Fibroblast of gingiva (primary cell): ENCODE data around the gene CDK2.
A peak's percentile ranks its signal among the peaks of the same experiment; 100 is the strongest.
"Not testable (repeated sequence)": the region's sequence is repeated elsewhere in the genome, so short reads cannot be mapped to it uniquely, and the experiment has no call there.

ENCODE experiments used
- DNase-seq: peaks from one replicate; pipeline ENCODE4 v3.0.0-alpha.2; 2011; ENCODE audit warnings: low read depth

The CDK2 gene

DNA sequence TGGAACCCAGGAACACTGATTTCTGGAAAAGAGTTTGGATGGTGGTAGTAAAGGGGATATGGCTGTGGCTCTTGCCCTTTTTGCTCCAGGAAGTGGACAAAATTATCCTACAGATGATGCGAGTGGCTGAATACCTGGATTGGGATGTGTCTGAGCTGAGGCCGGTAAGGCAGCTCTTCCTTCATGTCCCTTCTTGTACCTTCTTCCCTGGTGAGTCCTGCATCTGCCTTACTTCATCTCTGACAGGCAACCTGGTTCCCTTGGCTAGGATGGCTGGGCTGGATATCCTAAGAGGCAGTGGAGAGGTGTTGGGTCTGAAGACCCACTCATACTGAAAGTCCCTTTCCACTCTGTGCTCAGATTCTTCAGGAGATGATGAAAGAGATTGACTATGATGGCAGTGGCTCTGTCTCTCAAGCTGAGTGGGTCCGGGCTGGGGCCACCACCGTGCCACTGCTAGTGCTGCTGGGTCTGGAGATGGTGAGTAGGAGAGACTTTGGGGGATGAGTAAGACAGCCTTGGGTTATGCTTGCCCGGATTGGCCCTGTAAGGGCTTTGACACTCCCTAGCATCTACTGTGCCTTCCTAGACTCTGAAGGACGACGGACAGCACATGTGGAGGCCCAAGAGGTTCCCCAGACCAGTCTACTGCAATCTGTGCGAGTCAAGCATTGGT is 27.7 kb upstream of the CDK2 start:
- DNase-seq = no peak

DNA sequence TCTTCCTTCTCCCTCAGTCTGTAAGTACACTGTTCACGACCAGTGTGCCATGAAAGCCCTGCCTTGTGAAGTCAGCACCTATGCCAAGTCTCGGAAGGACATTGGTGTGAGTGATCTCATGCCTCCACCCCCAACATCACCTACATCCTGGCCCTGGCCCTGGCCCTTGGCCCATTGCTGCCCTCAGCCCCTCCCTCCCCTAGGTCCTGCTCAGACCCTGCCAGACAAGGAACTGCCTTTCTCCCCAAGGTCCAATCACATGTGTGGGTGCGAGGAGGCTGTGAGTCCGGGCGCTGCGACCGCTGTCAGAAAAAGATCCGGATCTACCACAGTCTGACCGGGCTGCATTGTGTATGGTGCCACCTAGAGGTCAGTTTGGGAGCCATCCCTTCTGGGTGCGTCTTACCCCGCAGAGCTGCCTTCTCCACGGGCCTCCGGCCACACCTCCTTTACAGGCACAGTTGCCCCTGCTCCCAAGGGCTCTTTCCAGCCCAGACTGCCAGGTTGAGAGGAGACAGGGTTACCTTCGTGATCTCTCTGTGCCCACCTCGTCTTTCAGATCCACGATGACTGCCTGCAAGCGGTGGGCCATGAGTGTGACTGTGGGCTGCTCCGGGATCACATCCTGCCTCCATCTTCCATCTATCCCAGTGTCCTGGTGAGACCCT is 26.4 kb upstream of the CDK2 start:
- DNase-seq = peak; percentile 76

DNA sequence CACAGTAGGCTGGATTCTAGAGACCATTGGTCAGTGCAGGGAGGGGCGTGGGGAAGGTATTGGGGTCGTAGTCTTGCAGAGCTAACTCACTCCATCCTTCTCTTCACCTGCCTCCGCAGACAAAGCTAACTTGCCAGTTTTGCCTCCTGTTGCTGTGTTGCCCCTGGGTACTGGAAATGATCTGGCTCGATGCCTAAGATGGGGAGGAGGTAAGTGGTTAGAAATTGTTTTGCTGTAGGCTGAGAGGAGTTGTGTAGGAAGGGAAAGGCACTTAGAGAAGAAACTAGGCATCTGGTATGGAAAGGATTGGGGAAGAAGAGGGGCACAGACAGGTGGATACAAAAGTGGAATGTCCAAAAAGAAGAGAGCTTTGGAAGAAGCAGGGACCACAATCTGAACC is 24.6 kb upstream of the CDK2 start:
- DNase-seq = no peak

DNA sequence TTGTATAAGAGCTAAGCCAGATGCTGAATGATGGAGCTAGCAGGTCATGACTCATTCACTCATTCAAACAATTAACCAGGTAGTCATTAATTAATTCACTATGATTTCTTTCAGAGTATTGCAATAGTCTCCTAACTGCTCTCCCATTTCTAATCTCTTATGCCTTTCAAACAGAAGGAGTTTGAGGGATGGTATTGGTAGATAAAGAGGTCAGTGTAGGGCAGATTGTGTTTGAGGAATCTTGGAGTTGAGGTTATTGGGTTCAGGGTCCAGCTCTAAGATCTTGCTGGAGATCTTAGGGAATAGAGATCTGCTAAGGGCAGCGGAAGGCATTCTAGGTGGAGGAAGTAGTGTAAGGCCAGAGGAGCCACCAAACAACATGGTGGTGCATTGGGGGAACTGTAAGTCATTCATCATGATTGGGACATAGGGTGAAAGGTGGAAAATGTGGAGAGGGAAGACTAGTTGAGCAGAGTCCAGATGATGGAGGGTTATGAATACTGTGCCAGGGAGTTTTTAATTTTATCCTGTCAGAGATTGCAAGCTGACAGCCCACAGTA is 24.0 kb upstream of the CDK2 start:
- no peak for DNase-seq

DNA sequence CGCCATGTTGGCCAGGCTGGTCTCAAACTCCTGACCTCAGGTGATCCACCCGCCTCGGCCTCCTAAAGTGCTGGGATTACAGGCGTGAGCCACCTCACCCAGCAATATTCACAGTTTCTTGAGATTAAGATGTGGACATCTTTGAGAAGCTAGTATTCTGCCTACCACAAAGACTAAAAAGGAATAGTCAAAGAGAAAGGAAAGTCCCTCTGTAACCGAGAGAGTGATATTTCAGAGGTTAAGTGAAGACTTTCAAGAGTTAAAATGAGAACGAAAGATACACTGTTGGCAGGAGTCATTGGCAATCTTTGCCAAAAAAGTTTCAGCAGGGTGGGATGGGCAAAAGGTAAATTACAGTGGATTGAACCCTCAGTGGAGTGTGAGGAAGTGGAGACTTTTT is 20.1 kb upstream of the CDK2 start:
- no peak for DNase-seq

DNA sequence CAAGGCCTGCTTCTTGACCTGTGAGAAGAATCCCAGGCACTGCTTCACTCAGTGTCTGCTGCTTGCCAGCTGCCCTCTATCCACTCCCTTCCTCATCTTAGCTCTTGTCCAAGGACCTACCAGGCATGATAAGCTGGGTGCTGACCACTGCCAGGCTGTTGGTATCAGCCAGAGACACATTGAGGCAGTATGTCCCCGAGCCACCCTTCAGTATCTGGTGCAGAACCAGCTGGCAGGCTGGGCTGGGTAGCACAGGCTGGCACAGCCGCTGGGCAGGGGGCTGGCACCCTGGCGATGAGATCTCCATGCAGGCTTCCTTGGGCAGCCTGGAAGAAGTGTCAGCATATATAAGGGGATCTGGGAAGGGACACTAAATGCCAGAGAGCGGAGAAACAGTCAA is 11.3 kb upstream of the CDK2 start:
- DNase-seq = no peak

DNA sequence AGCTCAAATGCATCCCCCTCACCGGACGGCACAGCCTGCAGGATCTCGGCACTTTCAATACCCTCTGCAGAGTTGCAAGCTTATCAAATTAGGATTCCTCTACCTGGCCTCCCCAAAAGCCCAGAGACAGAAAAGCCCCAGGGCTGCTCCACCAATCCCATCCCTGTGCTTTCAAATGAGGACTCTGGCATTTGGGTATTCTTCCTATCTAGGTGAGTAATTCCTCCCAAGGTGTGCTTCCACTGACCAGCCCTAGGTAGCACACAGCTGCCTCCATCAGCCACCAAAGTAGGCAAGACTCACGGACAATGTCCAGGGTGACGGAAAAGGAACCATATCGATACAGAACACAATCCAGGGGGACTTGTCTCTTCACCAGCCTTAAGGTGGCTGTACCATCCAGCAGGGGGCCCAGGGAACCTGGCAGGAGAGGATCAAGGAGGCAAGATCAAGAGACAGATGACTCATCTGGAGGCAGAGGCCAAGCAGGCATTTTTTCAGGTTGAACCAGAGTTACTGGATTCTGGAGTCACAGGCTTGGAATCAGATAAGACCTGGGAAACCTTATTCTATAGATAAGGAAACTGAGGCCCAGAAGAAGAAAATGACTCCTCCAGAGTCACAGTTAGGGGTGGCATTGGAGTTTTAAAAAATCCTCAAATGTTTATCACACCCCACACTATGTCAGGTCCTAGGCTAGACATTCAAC is 10.7 kb upstream of the CDK2 start:
- no peak for DNase-seq

DNA sequence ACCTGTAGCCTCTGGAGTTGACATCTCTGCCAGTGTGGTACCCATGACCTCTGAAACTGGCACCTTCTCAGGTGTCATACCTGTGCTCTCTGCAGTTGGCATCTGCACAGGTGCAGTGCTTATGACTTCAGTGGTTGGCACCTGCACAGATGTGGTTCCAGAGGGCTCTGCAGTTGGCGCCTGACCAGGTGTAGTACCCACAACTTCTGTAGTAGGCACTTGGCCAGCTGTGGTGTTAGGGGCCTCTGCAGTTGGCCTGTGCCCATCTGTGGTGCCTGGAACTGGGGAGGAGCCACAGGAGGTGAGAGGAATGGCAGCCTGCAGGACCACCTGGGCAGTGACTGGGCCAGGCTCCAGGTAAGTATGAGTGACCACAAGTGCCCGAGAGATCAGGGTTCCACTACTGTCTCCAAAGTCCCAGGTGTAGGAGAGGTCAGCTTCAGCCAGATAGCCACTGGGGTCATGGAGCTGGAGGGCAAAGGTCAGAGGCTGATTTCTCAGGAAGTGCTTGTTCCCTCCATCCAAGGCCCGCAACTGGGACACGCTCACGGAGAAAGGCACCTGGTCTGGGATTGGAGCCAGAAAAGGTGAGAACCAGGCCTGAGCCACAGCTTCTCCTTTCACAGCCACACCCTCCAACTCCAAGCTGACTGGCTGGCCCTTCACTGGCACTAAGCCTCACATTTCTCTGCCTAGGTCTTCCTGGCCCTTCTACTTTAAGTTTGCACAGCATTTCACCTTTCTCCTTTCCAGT is 9.3 kb upstream of the CDK2 start:
- DNase-seq = no peak

DNA sequence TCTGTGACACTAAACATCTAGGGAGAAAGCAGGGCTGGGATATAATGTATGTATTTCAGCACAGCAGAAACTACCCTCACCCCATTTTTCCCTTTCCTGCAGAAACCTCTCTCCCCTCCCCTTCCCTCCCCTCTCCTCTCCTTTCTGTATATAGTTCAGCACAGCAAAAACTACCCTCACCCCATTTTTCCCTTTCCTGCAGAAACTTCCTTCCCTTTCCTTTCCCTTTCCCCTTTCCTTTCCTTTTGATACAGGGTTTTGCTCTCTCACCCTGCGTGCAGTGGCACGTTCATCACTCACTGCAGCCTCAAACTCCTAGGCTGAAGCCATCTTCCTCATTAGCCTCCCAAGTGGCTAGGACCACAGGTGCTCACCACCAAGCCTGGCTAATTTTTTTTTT is 2.9 kb upstream of the CDK2 start:
- DNase-seq = no peak

DNA sequence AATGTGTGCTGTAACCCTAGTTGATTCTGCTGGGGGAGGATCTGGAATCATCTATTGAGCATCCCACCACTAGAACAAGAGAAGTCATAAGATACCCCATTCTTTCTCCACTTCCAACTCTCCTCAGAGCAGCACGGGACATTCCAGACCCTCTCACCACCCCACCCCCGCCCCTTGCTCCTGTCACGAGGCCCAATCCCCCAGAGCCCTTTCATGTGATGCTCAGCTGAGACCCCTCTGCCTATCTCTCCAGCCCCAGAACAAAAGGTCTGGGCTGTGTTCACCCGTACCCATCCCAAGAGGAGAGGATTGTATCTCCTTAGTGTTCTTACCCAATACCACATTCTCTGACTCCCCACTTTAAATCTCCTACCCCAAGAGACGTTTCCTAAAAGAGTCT is 1.4 kb upstream of the CDK2 start:
- no peak for DNase-seq

DNA sequence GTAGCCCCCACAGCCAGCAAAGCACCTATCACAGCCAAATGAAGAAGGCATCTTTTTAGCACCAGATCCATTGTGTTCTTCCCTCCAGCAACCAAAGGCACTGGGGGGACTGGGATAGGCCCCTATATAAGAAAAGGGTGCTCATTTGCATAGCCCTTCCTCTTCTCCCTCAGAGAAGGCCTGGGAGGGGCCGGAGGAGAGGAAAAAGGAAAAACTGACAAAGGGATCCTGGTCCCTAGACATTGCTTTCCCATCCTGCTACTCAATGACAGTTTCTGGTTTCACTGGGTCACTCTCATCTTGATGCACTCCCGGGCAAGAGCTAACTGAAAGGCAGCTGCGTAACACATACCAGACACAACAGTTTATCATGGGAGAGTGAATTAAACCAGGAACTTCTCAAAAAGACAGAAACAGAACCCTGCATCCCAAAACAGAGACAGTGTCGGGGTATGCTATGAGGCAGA is 656 bp upstream of the CDK2 start, which contains the start of gene PMEL:
Gene PMEL, minus strand, starts transcription at position 102 of the 467 bp plus-strand sequence. Its CDS starts 31 bp downstream, at position 71.
- no peak for DNase-seq

DNA sequence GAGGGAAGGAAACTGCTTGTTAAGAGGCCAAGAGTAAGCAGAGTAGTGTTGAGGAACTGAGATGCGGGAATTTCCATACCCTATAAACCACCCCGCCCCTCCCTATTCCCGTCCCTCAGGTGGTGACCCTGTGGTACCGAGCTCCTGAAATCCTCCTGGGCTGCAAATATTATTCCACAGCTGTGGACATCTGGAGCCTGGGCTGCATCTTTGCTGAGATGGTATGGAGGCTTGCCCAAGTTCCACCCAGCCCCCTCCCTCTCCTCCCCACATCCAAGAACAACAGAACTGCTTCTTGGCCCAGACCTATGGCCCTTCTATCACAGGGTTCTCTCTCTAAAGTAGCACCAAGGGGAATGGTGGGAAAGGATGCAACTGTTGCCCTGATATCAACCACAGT is 2.7 kb downstream of the CDK2 start:
- DNase-seq = no peak

DNA sequence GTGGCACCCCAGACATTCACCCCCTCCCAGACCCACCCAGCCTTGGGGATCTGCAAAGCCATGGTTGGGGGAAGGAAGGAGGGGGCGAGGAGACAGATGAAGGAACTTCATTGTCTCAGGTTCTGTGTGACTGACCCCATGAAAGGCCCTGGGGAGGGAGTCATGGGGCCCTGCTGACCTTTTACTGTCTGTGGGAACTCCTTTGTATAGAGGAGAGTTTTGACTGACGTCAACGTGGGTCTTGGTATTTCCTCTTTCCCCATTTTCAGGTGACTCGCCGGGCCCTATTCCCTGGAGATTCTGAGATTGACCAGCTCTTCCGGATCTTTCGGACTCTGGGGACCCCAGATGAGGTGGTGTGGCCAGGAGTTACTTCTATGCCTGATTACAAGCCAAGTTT is 4.1 kb downstream of the CDK2 start:
- no peak for DNase-seq

DNA sequence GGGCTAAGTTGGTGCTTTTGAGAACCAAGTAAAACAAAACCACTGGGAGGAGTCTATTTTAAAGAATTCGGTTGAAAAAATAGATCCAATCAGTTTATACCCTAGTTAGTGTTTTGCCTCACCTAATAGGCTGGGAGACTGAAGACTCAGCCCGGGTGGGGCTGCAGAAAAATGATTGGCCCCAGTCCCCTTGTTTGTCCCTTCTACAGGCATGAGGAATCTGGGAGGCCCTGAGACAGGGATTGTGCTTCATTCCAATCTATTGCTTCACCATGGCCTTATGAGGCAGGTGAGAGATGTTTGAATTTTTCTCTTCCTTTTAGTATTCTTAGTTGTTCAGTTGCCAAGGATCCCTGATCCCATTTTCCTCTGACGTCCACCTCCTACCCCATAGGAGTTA is 5.4 kb downstream of the CDK2 start:
- peak; percentile 32 for DNase-seq

DNA sequence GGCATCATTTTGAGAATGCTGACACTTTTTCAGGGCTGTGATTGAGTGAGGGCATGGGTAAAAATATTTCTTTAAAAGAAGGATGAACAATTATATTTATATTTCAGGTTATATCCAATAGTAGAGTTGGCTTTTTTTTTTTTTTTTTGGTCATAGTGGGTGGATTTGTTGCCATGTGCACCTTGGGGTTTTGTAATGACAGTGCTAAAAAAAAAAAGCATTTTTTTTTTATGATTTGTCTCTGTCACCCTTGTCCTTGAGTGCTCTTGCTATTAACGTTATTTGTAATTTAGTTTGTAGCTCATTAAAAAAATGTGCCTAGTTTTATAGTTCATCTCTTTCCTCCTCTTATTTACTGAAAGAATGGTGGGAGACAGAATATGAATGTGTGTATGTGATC is 5.8 kb downstream of the CDK2 start:
- DNase-seq = no peak

DNA sequence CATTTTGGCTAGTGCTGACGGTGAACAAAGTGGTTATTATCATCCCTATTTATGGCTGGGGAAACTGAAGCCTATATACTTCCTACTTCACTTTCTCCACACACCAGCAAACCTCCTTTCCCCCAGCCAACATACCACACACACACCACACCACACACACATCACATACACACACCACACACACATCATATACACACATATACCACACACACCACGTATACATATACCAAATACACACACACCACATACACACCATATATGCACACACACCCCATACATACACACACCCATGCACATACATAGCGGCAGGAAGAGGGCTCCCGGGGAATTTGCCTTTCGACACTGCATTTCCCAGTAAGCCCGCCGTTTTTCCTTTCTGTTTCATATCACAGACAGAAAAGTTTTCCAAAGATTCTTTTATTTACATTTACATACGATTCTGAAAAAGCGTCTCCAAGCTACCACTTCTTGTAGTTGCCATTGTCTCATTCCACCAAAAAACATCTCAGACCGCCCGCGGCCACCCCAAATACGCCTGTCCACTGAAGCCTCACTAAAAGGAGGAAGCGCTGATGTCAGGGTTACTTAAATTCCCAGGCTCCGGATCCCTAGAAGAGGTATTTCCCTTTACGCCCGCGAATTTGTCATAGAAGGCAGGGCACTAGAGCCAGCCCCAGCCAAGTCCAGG is 6.4 kb downstream of the CDK2 start:
- peak; percentile 53 for DNase-seq

DNA sequence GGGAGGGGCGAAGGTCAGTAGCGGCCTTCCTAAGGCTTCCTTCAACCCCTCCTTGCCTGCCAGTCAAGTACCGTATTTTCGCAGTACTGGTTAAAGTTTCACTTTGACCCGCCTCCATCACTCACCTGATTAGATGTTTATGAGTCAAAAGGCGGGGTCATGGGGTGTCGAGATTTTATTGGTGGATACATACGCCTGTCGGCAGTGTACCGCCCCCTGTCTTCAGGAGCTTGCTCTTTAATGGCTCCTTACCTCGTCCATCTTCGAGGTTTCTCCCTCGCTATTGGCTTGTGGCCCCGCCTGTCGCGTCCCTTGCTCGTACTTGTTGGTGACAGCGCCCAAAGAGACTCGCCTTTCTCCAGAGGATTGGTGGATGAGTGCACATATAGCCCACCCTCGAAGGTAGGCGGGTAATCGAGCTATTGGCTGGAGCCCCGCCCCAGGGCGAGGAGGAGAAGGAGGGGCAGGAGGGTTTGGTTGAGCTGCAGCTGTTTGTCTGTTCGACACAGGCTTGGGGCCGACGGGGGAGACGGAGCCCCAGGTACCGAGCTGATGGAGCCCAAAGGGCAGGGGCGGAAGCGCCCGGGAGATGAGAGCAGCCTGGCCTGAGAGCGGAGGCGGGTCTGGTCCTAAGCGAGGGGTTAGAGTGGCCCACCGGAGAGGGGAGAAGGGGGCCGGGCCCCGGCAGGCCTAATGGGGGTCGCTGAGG is 7.1 kb downstream of the CDK2 start, which contains the start of gene RAB5B:
Gene RAB5B, plus strand, starts transcription at position 480 of the 709 bp plus-strand sequence. CDS start 12,883 bp downstream, outside the sequence.
- peak; percentile 100 for DNase-seq

DNA sequence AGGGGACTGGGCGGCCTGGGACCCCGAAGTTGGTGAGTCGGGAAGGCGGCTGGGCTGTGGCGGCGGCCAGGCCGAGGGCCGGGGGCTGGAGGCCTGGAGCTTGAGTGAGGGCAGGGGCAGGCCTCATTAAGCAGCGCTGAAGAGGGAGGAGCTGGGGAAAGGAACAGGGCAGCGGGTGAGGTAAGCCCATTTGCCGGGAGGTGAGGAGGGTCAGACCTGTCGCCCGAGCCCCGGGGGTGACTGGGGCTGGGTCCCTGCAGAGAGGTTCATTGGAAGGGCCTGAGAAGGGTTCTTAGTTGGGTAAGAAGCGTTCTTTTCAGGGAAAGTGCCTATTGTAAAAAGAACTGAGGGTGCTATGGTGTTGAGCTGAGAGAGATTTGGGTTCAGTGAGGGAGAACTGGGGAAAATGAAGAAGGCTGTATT is 7.7 kb downstream of the CDK2 start:
- peak; percentile 49 for DNase-seq

DNA sequence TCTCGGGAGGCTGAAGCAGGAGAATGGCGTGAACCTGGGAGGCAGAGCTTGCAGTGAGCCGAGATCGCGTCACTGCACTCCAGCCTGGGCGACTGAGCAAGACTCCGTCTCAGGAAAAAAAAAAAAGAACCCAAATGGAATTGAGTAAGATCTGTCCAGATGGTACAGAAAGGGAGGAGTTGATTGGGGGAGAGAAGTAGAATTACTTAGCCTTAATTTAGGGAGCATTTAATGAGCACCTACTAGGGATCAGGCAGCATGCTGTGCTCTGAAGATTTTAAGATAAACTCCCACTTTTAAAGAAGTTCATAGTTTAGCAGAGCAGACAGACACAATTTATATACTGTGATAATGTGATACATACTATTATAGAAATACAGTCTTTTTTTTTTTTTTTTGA is 11.8 kb downstream of the CDK2 start:
- DNase-seq = no peak

DNA sequence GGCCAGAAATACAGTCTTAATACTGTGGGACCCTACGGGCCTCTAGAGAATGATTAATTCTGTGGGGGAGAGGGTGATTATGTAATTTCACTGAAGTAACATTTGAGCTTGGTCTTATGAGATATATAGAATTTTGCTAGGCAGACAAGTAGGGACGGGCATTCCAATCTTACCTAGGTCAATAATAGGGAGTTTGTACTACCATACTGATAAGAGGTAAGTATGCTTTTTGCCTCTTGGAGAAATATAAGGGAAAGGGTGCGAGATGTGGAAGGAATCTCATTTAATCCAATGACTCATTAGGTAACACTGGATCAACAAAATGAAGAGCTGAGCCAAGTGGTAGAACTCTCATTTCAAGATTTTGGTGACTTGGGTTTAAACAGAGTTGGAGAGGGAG is 12.4 kb downstream of the CDK2 start:
- DNase-seq = no peak

DNA sequence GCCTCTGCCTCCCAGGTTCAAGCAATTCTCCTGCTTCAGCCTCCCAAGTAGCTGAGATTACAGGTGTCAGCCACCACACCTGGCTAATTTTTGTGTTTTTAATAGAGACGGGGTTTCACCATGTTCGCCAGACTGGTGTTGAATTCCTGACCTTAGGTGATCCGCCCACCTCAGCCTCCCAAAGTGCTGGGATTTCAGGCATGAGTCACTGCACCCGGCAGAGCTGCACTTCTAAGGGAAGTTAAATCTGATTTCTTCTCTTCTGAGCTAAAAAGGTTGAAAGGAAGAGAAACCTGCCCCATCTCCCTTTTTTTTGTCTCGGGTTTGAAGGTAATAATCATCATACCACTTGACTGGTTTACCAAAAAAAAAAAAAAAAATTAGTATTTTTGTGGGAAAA is 15.3 kb downstream of the CDK2 start:
- not testable (repeated sequence) for DNase-seq
